GM21526 (cell line): ENCODE results near the gene TLCD2.
"Not testable (repeated sequence)": the region's sequence is repeated elsewhere in the genome, so short reads cannot be mapped to it uniquely, and the experiment has no call there.

ENCODE experiments used
- ATAC-seq: cut with Tn5 transposase; IDR thresholded peaks from one replicate; pipeline ENCODE4 v1.9.1; 2021; ENCODE audit warnings: moderate library complexity; ENCODE audit not compliant: unreplicated experiment, low FRiP score

TLCD2 gene

DNA sequence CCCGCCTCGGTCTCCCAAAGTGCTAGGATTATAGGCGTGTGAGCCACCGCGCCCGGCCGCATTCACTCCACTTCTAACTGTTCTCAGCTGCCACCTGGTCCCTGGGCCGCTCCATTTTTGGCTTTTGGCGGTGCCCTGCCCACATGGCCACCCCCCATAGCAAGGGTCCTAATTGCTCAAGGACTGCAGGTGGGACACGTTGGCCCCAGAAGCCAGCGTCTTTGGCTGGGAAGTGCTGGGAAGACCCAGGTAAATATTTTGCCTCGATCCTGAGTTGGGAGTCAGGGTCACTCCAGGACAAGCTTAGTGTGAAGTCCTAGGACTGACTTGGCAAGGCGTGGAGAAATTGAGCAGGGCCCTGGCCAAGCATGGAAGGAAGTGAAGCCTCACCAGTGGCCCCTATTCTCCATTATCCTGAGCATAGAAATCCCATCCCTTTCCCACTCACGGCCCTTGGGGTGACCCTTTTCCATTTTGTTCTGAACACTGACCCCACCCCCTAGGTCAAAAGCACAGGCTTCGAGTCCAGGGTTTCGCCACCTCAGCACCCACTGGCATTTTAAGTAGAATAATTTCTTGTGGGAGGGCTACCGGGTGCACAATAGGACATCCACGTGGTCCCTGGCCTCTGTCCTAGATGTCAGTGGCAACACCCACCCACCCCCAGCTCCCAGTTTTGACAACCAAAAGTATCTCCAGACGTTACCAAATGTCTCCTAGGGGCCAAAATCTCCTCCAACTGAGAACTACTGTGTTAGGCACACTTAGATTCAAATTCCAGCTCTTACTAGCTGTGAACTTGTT is 8.4 kb upstream of the TLCD2 start:
- no peak for ATAC-seq

DNA sequence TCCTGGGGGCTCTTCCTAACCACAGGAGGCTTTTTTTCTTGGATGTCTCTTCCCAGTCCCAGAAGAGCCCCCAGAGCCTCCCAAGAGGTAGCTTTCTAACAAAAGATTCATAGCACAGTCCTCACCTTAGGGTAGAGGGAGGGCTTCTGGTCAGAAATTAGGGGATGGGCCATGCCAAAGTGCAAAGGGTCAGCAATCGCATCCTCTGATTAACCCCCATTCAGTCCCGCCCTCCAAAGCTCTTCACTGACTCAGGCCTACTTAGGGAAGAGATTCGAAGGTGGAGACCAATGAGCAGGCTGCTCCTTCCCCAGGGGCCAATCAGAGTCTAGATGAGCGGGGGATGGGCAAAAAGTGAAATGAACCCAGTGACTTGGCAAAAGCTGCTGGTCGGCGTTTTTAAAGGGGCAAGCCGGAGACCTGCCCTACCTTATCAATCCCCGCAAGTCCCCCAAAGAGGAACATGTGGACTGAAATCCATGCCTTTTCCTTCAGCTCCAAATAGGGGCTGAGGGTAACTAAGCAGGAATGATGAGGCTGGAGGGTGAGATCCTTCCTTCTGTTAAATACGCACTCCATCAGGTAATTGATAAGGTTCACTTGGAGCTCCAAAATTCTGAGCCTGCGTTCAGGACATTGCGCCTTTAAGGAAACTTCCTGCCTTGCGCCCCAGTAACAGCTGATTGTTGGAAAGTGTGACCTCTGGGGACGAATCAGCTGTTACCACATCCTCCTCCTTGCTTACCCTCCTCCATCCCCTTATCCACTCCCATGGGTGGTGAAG is 6.9 kb upstream of the TLCD2 start:
- ATAC-seq: peak; percentile 35

DNA sequence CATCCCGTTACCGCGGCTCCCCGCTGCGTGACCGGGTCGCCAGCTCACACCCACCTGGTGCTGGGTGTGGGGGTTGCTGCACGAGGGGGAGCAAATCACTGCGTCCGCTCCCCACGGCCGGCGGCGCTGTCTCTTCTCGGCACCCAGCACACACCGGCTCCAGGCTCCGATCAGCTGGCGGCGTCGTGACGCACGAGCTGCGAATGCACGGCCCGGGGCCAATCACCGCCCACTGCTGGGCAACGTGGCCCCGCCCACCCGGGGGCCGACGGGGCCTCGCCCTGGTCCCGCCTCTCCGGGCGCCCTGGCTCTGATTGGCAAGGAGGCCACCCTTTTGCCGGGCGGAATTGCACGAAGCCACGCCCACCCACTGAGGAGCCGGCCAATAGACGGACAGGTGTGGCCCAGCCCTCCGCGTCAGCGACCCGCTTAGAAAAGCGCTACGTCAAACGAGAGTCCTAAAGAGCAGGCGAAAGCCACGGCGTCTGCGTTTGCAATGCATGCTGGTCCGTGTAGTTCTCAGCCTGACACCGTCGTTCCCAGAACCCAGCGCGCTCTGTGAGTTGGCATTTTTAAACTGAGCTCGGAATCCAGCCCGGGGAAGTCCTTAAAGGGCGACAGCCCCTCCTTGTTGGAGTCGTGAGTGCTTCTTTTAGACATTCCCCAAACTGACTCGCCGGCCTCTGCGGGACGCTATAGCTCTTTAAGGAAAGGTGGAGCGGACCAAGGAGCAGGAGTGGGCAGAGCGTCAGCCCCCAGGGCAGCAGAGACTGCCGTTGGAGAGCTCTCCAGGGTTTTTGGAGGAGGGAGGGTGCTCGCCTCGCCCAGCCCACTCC is 6.1 kb upstream of the TLCD2 start:
- peak; percentile 76 for ATAC-seq

GRCh38 chr17:1715803-1716075 is 5.6 kb upstream of the TLCD2 start:
- no peak for ATAC-seq

DNA sequence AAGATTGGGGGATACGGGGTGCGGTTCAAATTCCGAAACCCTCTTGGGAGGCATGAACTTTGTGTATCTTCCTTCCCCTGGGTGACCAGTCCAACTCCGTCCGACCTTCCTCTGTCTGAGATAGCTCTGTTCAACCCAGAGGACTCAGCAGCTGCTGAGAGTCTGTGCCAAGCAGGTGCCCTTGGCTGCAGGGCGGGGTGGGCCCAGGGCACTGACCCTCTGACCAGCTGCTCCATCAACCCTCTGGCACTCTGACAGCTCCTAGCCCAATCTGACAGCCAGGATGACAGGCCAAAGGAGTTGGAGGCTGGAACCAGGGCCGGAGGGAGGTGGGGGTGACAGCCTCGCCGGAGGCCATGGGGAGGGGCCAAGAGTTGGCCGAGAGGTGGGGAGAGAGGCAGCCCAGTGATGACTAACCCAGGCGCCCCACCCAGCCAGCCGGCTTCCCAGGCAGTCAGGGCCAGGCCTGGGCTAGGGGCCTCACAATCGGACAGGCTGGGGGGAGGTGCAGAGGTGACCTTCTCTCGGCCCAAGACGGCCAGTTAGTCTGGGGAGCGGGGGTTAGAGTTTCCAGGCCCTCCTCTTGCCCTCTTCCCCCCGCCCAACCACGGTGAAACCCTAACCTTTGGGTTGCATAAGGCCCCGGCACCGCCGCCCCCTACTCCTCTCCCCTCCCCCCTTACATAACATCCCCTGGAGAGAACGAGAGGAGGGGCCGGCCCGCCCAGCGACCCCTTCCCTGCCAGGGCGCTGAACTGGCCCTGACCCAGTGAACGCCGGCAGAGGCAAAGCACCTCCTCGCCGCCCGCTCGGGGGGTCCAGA is 5.0 kb upstream of the TLCD2 start:
- no peak for ATAC-seq

GRCh38 chr17:1714427-1714979 is 4.3 kb upstream of the TLCD2 start:
- ATAC-seq: no peak

DNA sequence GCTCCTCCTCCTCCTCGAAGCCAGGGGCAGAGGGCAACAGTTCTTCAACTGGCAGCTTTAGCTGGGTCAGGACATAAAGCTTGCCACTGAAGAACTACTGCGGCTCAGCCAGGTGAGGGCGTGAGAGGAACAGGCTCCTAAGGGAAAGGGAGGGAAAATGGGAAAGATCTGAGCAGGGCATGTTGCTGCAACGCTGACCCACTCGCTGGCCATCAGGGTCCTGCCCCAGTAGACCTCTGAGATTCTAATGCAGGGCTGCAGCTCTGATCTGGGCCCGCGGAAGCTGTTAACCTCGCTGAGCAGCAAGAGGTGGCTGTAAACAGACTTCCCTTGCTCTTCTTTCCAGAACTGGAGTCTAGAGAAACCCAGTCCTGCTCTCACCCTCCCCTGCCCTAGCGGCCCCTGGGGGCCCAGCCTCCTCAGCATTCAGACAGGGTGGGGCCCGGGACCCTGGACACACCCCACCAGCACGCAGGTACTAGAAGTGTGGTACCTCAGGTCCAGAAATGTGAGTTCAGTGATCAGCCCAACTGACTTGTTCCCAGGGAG is 3.8 kb upstream of the TLCD2 start:
- no peak for ATAC-seq

GRCh38 chr17:1713160-1713877 is 3.1 kb upstream of the TLCD2 start:
- no peak for ATAC-seq

- ATAC-seq: no peak
These were observed 2.1 kb upstream of the TLCD2 start for GRCh38 chr17:1712271-1712670.

DNA sequence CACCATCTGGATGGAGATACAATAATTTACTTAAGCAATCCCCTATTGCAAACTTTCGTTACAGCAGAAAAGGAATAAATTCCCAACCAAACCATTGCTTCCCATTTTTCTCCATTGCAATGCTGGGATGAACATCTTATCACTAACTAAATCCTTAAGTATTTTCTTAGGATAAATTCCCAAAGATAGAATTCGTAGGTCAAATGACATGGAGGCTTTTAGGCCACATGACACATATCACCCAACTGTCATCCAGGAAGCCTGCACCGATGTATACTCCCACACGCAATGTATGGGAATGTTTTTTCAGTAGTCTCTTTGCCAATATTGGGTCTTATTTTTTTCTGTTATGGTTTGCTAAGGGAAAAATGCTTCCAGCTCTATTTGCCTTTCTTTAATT is 1.6 kb upstream of the TLCD2 start:
- ATAC-seq: no peak

- no peak for ATAC-seq
These were observed 803 bp upstream of the TLCD2 start for GRCh38 chr17:1710807-1711553.

DNA sequence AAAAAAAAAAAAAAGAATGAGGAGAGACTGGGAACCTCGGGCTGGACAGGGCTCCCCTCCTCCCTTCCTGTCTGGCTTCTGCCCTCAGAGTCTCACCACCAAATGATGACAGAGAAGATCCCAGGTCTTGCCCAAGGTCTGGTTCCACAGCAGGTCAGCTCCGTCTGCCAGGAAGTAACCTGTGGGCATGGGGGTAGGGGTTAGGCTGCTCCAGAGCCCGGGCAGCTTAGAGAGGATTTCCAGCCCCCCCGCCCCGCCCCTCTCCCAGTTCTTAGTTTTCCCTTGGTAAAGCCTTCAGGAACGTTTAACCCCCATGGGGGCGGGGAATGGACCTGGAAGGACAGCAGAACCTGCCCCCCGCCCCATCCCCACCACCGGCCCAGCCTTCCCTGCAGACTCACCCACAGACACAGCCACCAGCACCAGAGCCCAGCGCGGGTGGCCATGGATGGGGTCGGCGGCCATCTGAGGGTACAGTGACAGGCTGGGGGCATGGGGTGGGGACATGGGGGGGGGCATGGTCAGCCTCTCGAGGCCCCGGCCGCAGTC is 700 bp downstream of the TLCD2 start:
- no peak for ATAC-seq

DNA sequence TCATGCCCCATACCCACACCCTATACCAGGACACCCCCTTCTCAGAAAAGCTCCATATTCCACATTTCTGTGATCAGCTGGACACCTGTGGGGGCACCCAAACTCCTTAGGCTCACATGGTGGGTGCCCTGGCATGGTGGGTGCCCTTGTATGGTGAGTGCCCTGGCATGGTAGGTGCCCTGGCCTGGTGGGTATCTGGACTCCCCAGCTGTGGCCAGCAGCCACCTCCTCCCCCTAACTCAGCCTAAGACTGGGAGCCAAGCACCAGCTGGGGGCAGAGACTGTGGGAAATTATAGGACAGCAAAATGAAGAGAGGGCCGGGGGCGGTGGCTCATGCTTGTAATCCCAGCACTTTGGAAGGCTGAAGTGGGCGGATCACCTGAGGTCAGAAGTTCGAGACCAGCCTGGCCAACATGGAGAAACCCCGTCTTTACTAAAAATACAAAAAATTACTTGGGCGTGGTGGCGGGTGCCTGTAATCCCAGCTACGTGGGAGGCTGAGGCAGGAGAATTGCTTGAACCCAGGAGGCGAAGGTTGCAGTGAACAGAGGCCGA is 1.3 kb downstream of the TLCD2 start:
- ATAC-seq: not testable (repeated sequence)

DNA sequence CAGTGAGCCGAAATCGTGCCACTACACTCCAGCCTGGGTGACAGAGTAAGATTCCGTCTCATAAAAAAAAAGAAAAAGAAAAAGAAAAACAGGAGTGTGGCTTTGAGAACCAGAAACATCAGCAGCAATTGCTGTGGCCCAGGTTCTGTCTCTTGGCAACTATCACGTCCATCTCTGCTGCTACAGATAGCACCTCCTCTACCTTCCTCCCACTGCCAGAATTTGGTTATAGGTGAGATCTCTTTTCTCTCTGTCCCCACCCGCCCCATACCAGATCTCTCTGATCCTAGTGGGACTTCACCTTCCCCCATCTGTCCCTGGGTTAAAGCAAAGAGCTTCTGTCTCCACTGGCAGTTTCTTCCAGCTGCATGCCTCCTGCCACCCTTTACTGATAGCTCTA is 3.1 kb downstream of the TLCD2 start:
- no peak for ATAC-seq

- no peak for ATAC-seq
These were observed 5.2 kb downstream of the TLCD2 start for GRCh38 chr17:1705004-1705403.

- ATAC-seq: no peak
These were observed 7.1 kb downstream of the TLCD2 start for GRCh38 chr17:1703063-1703462.

DNA sequence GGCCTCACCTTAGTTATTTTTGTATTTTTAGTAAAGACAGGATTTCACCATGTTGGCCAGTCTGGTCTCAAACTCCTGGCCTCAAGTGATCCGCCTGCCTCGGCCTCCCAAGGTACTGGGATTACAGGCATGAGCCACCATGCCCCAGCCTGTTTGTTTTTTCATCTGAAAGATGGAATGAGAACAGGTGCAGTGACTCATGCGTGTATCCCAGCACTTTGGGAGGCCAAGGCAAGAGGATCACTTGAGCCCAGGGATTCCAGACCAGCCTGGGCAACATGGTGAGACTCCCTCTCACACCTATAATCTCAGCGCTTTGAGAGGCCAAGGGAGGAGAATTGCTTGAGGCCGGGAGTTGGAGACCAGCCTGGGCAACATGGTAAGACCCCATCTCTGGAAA is 10.3 kb downstream of the TLCD2 start:
- ATAC-seq: not testable (repeated sequence)

- ATAC-seq: no peak
These were observed 12.5 kb downstream of the TLCD2 start for GRCh38 chr17:1697681-1698080.
